HL-60 (cell line): ENCODE data around the gene TOP3B.

Experiments
- POLR2AphosphoS5 ChIP-seq: IDR thresholded peaks from 2 replicates; pipeline ENCODE4 v1.6.1; 2012; ENCODE audit warnings: low read depth
- SPI1 ChIP-seq: IDR thresholded peaks from 2 replicates; pipeline ENCODE4 v1.6.1; 2012; ENCODE audit warnings: low read depth, mild to moderate bottlenecking, borderline replicate concordance
- TF ChIP-seq, protein P1 (sequence below): IDR thresholded peaks from one replicate; pipeline ENCODE4 v1.5.1; 2011; ENCODE audit warnings: low read length, control low read depth, inconsistent platforms; ENCODE audit not compliant: insufficient read depth
- TF ChIP-seq, protein P2 (sequence below): IDR thresholded peaks from 2 replicates; pipeline ENCODE4 v1.6.1; 2012; ENCODE audit warnings: low read depth; ENCODE audit not compliant: insufficient replicate concordance

GRCh38 chr22:21968452-21969129 lies 14.0 kb downstream of the TOP3B start:
- no peak for TF ChIP-seq SPI1
- TF ChIP-seq, protein P1, sequence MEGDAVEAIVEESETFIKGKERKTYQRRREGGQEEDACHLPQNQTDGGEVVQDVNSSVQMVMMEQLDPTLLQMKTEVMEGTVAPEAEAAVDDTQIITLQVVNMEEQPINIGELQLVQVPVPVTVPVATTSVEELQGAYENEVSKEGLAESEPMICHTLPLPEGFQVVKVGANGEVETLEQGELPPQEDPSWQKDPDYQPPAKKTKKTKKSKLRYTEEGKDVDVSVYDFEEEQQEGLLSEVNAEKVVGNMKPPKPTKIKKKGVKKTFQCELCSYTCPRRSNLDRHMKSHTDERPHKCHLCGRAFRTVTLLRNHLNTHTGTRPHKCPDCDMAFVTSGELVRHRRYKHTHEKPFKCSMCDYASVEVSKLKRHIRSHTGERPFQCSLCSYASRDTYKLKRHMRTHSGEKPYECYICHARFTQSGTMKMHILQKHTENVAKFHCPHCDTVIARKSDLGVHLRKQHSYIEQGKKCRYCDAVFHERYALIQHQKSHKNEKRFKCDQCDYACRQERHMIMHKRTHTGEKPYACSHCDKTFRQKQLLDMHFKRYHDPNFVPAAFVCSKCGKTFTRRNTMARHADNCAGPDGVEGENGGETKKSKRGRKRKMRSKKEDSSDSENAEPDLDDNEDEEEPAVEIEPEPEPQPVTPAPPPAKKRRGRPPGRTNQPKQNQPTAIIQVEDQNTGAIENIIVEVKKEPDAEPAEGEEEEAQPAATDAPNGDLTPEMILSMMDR: no peak
- TF ChIP-seq POLR2AphosphoS5: no peak
- TF ChIP-seq, protein P2, sequence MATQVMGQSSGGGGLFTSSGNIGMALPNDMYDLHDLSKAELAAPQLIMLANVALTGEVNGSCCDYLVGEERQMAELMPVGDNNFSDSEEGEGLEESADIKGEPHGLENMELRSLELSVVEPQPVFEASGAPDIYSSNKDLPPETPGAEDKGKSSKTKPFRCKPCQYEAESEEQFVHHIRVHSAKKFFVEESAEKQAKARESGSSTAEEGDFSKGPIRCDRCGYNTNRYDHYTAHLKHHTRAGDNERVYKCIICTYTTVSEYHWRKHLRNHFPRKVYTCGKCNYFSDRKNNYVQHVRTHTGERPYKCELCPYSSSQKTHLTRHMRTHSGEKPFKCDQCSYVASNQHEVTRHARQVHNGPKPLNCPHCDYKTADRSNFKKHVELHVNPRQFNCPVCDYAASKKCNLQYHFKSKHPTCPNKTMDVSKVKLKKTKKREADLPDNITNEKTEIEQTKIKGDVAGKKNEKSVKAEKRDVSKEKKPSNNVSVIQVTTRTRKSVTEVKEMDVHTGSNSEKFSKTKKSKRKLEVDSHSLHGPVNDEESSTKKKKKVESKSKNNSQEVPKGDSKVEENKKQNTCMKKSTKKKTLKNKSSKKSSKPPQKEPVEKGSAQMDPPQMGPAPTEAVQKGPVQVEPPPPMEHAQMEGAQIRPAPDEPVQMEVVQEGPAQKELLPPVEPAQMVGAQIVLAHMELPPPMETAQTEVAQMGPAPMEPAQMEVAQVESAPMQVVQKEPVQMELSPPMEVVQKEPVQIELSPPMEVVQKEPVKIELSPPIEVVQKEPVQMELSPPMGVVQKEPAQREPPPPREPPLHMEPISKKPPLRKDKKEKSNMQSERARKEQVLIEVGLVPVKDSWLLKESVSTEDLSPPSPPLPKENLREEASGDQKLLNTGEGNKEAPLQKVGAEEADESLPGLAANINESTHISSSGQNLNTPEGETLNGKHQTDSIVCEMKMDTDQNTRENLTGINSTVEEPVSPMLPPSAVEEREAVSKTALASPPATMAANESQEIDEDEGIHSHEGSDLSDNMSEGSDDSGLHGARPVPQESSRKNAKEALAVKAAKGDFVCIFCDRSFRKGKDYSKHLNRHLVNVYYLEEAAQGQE: no peak
